HG02798 (cell line): ENCODE data around the gene NBPF1.
"Not testable (repeated sequence)": the region's sequence is repeated elsewhere in the genome, so short reads cannot be mapped to it uniquely, and the experiment has no call there.

Experiments
- ATAC-seq: cut with Tn5 transposase; IDR thresholded peaks from one replicate; pipeline ENCODE4 v1.9.1; 2021; ENCODE audit warnings: mild to moderate bottlenecking; ENCODE audit not compliant: unreplicated experiment, poor library complexity

NBPF1 gene

GRCh38 chr1:16613185-16614147 is at the start of gene NBPF1:
TSS of gene NBPF1 (minus strand) at chr1:16613564.
- peak; percentile 87 for ATAC-seq

- ATAC-seq, result not testable (repeated sequence)
Measured at GRCh38 chr1:16658234-16658633, 44.9 kb upstream of the NBPF1 start.

- ATAC-seq, result not testable (repeated sequence)
Measured at GRCh38 chr1:16656981-16657683, 43.8 kb upstream of the NBPF1 start.

GRCh38 chr1:16656574-16656973 is 43.2 kb upstream of the NBPF1 start:
- ATAC-seq, result not testable (repeated sequence)

GRCh38 chr1:16651560-16651959 is 38.2 kb upstream of the NBPF1 start:
- ATAC-seq, result not testable (repeated sequence)

GRCh38 chr1:16649960-16650359 is 36.6 kb upstream of the NBPF1 start:
- not testable (repeated sequence) for ATAC-seq

GRCh38 chr1:16649390-16649789 is 36.0 kb upstream of the NBPF1 start:
- not testable (repeated sequence) for ATAC-seq

GRCh38 chr1:16648756-16649155 is 35.4 kb upstream of the NBPF1 start:
- ATAC-seq, result not testable (repeated sequence)

- ATAC-seq, result not testable (repeated sequence)
Measured at GRCh38 chr1:16648250-16648649, 34.9 kb upstream of the NBPF1 start.

GRCh38 chr1:16647179-16648176 is 34.1 kb upstream of the NBPF1 start:
- not testable (repeated sequence) for ATAC-seq

- not testable (repeated sequence) for ATAC-seq
Measured at GRCh38 chr1:16646716-16647115, 33.4 kb upstream of the NBPF1 start.

- not testable (repeated sequence) for ATAC-seq
Measured at GRCh38 chr1:16646061-16646664, 32.8 kb upstream of the NBPF1 start.

- ATAC-seq, result not testable (repeated sequence)
Measured at GRCh38 chr1:16645271-16646060, 32.1 kb upstream of the NBPF1 start.

GRCh38 chr1:16644482-16645270 is 31.3 kb upstream of the NBPF1 start:
- peak; percentile 86 for ATAC-seq

- ATAC-seq, result no peak
Measured at GRCh38 chr1:16644193-16644481, 30.8 kb upstream of the NBPF1 start.

- ATAC-seq, result not testable (repeated sequence)
Measured at GRCh38 chr1:16643476-16644192, 30.3 kb upstream of the NBPF1 start.

GRCh38 chr1:16643001-16643411 is 29.6 kb upstream of the NBPF1 start:
- ATAC-seq, result not testable (repeated sequence)
